Skeletal muscle cell (primary cell): ENCODE results near the gene ADARB2.

Experiments
- DNase-seq: peaks from one replicate; pipeline ENCODE4 v3.0.0-alpha.2; 2010; ENCODE audit warnings: low read depth
- H3K4me3 ChIP-seq: 2 replicates; pipeline ENCODE4 v1.5.1; 2011; ENCODE audit warnings: low read depth, mild to moderate bottlenecking, control low read depth, low read length, moderate library complexity

The ADARB2 gene

GRCh38 chr10:1412531-1413189 lies 324.7 kb downstream of the ADARB2 start:
- H3K4me3 ChIP-seq: no peak overlapping the region
- DNase-seq: no peak

DNA sequence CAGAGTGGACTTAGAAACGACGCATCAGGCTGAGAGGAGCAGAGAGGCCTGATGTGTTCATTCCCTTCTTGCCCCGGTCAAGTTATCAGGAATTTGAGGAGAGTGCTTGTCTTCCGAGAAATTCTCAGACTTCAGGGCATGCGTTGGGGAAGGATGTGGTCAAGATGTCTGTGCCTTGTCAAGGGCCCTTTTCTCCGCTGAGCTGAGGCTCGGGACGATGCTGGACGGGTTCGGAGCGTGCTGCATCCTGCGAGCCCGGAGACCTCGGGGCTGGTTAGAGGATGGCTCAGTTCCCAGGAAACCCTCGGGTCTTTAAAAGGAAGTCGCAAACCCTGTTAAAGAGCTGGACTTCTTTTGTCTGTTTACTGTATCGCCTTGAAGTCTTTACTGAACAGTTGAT lies 325.4 kb downstream of the ADARB2 start:
- H3K4me3 ChIP-seq: no peak overlapping the region

GRCh38 chr10:1411451-1411850 lies 325.9 kb downstream of the ADARB2 start:
- H3K4me3 ChIP-seq: no peak overlapping the region
- no peak for DNase-seq

More for the DNA sequence above, 325.4 kb downstream of the ADARB2 start:
- no peak for DNase-seq

- H3K4me3 ChIP-seq: no peak overlapping the region
- no peak for DNase-seq
These were observed 326.6 kb downstream of the ADARB2 start for GRCh38 chr10:1410469-1411395.

- no peak overlapping the region for H3K4me3 ChIP-seq
- DNase-seq: no peak
These were observed 327.3 kb downstream of the ADARB2 start for GRCh38 chr10:1410032-1410431.

- no peak for DNase-seq
- no peak overlapping the region for H3K4me3 ChIP-seq
These were observed 327.9 kb downstream of the ADARB2 start for GRCh38 chr10:1409392-1409791.

DNA sequence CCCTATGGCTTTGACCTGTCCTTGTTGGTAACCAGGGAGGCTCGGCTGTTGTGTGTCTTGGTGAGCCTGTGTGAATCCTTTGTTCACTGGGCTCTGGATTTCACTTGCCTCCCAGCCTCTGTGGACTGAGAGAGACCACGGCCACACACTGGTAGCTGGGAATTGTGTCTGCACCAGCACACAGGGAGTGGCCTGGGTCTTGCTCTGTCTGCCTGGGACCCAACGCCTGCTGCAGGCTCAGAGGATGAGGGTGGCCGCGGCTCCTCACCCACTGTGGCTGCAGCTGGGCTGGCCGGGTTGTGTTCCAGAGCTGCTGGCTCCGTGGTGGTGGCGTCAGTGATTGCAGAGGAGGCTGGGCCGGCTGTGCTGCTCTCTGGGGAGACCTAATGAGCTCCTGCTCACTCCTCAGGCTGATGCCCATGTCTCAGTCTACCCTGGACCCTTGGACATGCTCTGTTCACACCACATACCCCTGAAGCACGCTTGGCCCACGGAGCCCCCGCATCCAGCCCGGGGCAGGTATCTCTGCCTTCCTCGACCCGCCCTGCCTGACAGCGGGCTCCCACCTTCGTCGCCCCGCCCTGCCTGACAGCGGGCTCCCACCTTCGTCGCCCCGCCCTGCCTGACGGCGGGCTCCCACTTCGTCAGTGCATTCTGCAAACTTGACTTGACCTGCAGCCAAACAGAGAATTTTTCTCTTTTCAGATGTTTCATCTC lies 328.5 kb downstream of the ADARB2 start:
- H3K4me3 ChIP-seq: no peak overlapping the region
- no peak for DNase-seq

DNA sequence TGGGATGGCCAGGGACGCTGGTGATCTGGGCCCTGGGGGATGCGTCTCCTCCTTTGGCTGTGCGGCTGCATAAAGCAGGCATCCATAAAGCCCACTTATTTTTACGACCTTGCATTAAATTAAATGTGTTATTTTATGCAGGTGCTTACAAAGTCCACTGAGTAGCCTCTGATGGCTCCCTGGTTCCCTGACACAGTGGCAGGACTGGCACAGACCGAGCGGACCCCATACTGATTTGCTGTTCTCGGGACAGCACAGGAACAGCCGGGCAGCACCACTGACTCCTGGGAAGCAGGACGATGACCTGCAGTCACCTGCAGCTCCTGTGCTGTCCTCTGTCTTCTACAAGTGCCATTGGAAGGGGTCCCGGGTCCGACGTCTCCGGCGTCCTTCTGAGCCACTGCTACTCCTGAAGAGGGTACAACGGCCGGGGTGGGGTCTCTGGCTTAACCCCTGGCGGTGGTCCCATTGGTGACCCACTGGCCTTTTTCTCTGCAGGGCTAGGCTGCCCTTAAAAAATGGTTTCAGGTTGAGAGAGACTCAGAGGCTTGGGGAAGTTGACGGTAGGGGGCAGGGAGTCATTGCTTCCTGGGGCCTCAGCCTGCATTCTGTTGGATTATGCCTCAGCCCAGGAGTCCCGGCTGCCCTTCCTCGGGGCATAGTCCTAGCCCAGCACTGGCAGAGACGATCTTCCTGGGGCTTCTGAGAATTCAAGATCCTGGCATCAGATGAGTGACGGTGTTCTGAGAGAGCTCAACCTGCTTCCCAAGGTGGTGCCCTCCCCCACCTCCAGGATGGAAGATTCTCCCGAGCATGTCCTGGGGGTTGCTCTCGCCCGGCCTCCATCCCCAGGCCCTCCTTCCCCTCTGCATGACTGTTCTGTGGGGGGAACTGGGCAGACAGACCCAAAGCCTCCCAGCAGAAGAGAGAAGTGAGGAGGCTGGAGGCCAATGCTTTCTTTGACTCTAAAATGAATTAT lies 330.1 kb downstream of the ADARB2 start:
- no peak for DNase-seq
- no peak overlapping the region for H3K4me3 ChIP-seq

- H3K4me3 ChIP-seq: no peak overlapping the region
- no peak for DNase-seq
These were observed 331.0 kb downstream of the ADARB2 start for GRCh38 chr10:1406132-1406966.

GRCh38 chr10:1404323-1405260 lies 332.7 kb downstream of the ADARB2 start:
- no peak overlapping the region for H3K4me3 ChIP-seq

GRCh38 chr10:1403508-1404322 lies 333.6 kb downstream of the ADARB2 start:
- no peak for DNase-seq
- no peak overlapping the region for H3K4me3 ChIP-seq

More at GRCh38 chr10:1404323-1405260, 332.7 kb downstream of the ADARB2 start:
- no peak for DNase-seq

GRCh38 chr10:1402816-1403507 lies 334.4 kb downstream of the ADARB2 start:
- H3K4me3 ChIP-seq: no peak overlapping the region
- no peak for DNase-seq

DNA sequence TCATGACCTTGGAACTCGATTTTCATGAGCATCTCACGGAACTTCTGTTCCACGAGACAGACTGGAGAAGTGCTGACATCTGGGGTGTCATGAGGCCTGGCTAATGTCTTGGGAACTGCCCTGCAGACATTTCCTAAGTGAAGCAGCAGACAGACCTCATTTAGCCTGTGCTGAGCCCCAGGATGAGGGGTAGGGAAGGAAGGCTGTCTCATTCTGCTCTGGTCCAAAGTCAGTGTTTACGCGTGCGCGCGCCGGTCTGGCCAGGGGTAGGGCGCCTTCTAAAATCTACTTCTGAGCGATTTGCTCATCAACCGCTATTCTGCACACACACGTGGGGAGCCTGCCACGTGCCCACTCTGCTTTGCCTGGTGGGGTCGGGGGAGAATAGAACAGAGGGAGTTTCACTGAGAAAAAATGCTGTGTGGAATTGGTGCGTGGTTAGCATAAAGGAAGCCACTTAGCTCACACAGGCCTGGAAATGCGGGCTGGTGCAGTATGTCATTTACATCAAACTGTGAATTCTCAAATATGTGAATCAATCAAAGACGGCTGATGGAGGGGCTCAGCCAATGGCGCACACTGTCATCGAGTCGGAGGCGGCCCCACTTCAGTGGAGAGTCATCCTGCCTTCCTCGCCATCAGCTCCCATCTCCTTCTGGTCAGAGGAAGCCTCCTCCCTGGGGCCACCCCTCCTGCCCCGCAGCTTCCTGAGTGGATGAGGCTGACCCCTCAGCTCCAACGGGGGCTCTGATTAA lies 335.1 kb downstream of the ADARB2 start:
- DNase-seq: no peak
- H3K4me3 ChIP-seq: no peak overlapping the region

DNA sequence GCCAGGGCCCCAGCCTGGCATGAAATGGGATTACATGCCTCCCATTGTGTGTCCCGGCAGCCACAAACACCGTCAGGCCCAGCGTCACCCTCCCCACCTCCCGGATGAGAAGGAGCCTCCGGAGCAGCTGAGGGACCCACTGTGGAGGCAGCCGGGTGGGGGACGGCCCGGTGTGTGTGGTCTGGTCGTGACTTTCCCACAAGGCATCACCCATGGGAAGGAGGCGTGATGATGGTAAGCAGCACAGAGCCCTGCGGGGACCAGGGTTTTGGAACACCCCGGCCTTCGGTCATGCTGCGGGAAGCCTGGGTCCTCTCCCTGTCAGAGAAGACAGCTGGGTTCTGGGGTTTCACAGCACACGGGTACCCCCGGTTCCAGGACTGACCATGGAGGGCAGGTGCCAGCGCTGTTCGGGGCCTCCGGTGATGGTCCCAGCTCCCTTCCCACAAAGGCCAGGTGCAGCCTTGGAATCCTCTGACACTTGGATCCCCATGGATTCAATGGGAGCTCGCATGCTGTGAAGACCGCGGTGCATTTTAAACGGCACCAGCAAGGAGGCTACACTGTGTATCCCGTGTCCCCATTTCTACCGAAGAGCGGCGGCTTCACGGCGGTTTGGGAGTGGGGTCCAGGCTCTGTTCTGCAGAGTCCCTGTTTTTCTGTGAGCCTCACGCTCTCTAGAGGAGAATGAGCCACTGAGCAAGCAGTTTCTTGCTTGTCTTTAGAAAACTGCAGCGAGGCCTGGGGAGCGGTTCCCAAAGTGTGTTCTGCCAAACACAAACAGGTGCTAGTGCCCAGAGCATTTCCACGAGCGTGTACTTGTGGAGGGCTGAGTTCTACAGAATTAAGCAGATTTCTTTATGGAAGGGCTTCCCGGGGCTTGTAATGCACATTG lies 336.0 kb downstream of the ADARB2 start:
- DNase-seq: no peak
- H3K4me3 ChIP-seq: no peak overlapping the region
